Mucosa of descending colon (tissue), 3 donors: Measurements from ENCODE around the gene AP2A2. TPM values are rescaled to one million over a fixed set of nuclear protein-coding genes. Genes with fewer than 3 reads are reported as not detected.

Source experiments
- ATAC-seq: fragments of 200-7000 bp; cut with Tn5 transposase; one replicate; pipeline ENCODE4 v1.9.1; 2020; ENCODE audit warnings: mild to moderate bottlenecking, moderate library complexity
- DNase-seq, 3 donors: peaks; one replicate each; pipeline ENCODE4 v3.0.0-alpha.2; 2020
- H3K36me3 ChIP-seq: fragments of 200-600 bp; one replicate; pipeline ENCODE4 v1.8.0; 2021; ENCODE audit warnings: low read depth, mild to moderate bottlenecking
- H3K4me1 ChIP-seq: fragments of 200-600 bp; one replicate; pipeline ENCODE4 v1.8.0; 2021; ENCODE audit warnings: low read depth, mild to moderate bottlenecking
- H3K4me3 ChIP-seq: fragments of 200-600 bp; one replicate; pipeline ENCODE4 v1.8.0; 2021; ENCODE audit warnings: mild to moderate bottlenecking
- H3K9me3 ChIP-seq: fragments of 200-600 bp; one replicate; pipeline ENCODE4 v1.8.0; 2021; ENCODE audit warnings: mild to moderate bottlenecking
- intact Hi-C, 2 donors: fragments of 100-400 bp; cut with DNase I in 1 of 2; cut with micrococcal nuclease in 1 of 2; formaldehyde crosslinking; loops; one replicate each; pipeline versions ENCODE4 v1.11.0 to v1.11.1; 2022; cut with DNase I, micrococcal nuclease
- total RNA-seq, 3 donors: library from RNA; stranded (reverse); fragmentation: NEBNext Ultra II Directional in 2 of 3; extraction: Animal tissue kit (Norgen Biotek cat#: 25700) in 2 of 3; gene quantifications; one replicate each; pipeline versions ENCODE4 v1.2.1 to v1.2.4, GENCODE V29; 2021 to 2023
- TF ChIP-seq, protein P1 (sequence below): fragments of 200-600 bp; IDR thresholded peaks from one replicate; pipeline ENCODE4 v1.8.0; 2022; ENCODE audit warnings: antibody characterized with exemption, mild to moderate bottlenecking
- donor health status: DM: no; HTN: no; CAD: no; lungs with moderate emphysema.
- donor health status: DM: no; HTN: no; CAD: no.
- donor health status: DM: no; HTN: yes; CAD: no.

Gene AP2A2
- total RNA-seq, 3 donors from 2014 or later: 68.8 to 105 (median 99.5) TPM

DNA sequence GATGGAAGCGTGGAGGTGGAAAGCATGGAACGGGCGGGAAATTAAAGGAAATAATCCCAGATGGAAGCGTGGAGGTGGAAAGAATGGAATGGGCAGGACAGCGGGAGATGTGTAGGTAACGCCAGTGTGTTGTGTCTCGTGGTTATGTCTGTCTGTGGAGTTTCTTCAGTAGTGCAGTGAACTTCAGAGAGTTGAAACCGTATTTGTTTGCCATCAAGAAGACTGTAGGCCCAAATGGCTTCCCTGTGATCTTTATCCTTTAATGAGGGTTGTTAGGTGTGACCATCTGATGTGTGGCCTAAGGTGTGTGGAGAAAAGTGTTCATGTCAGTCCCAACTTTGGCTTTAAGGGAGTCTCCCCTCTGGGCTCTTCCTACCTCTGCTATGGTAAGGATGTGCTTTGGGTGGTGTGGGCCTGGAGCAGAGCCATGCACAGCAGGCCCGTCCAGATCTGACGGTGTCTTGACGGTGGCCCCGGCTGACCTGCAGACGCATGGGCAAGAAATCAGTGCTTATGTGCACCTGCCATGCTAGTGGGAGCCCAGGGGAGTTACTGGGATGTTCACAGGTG lies 39.6 kb downstream of the AP2A2 start:
- Histone ChIP-seq H3K36me3 (no peaks in the 10 kb centered on the region), H3K4me1 (no peaks in the 10 kb centered on the region), H3K9me3 (no peaks in the 10 kb centered on the region), H3K4me3 (no peak overlapping the region)
- intact Hi-C loops: no loop called here
- no peak for ATAC-seq
- TF ChIP-seq, protein P1, sequence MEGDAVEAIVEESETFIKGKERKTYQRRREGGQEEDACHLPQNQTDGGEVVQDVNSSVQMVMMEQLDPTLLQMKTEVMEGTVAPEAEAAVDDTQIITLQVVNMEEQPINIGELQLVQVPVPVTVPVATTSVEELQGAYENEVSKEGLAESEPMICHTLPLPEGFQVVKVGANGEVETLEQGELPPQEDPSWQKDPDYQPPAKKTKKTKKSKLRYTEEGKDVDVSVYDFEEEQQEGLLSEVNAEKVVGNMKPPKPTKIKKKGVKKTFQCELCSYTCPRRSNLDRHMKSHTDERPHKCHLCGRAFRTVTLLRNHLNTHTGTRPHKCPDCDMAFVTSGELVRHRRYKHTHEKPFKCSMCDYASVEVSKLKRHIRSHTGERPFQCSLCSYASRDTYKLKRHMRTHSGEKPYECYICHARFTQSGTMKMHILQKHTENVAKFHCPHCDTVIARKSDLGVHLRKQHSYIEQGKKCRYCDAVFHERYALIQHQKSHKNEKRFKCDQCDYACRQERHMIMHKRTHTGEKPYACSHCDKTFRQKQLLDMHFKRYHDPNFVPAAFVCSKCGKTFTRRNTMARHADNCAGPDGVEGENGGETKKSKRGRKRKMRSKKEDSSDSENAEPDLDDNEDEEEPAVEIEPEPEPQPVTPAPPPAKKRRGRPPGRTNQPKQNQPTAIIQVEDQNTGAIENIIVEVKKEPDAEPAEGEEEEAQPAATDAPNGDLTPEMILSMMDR: no peak
- DNase-seq: no peak

DNA sequence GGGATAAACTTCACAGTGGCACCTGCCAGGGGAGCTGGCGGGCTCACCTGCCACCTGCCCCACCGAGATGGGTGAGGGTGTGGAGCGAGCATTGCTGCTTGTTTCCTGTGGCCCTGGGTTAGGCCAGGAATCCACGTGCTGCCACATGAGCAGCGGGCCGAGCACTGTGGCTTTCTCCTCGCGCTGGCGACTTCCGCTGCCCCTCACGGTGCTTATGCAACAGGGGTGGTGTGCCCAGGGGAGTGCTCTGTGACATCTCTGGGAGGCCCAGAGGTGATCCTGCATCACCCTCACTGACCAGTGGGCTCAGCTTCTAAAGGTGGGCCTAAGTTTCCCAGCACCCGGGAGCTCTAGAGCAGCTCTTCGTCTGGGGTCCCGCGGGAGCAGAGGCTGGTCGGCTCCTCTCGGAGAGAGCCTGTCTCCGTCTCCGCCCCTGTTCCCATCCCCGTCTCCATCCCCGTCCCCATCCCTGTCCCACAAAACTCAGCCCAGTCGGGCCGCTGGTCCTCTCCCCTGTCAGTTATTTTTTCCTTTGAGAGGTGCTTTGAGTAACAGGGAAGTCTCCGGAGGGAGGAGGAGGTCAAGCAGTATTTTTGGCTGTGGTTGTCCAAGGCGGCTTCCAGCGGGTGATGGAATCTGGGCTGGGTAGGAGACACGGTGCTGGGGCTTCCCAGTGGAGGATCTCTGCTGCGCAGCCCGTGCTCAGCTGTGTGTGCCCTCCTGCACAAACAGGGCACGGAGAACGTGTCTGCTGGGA lies 42.5 kb downstream of the AP2A2 start:
- ATAC-seq: no peak
- no peak for DNase-seq
- Histone ChIP-seq H3K9me3 (no peaks in the 10 kb centered on the region), H3K4me3 (no peak overlapping the region), H3K36me3 (no peaks in the 10 kb centered on the region), H3K4me1 (no peaks in the 10 kb centered on the region)
- TF ChIP-seq, protein P1: no peak
- intact Hi-C loops: no loop called here

DNA sequence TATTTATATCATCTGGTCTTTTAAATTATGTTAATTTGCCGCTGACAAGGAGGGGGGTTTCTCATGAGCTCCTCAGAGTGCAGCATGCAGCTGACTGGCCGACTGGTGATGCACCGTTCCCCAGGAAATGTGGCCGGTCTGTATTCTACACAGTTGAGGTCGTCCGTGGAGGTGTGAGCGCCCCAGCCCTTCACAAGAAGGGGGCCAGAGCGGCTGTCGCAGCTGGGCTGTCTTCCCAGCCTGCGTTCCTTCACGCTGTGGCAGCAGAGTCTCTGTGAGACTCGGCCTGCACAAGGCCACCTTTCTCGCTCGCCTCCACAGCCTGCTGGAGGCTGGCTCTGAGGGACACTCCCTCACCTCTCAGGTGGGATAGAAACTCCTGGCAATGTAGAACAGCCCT lies 43.2 kb downstream of the AP2A2 start:
- Histone ChIP-seq H3K4me1 (no peaks in the 10 kb centered on the region), H3K36me3 (no peaks in the 10 kb centered on the region), H3K9me3 (no peaks in the 10 kb centered on the region), H3K4me3 (no peak overlapping the region)
- DNase-seq (no peak), ATAC-seq (no peak)
- TF ChIP-seq, protein P1: no peak
- intact Hi-C loops: no loop called here

DNA sequence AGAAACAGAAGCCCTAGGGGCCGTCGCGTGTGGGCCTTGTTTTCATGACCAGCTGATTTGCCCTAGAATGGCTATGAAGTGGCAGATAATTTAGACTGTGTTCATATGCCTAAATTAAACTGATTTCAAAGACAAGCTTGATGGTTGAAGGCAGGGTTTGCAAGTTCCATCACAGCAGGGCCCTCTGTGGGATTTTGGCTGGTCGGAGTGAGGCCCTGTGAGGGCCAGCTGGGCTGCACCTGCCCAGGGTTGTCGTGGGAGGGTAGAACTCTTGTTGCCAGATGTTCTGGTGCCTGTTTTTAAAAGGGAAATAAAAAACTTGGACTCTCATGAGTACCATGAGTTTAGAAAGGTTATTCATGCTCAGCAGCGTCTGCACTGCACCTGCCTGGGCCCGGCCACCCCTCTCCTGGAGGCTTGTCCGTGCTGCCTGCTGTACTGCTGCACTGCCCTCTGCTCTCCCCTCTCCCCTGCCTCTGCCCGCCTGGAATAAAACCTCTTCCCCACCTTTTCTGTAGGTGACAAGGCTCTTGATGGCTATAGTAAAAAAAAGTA lies 44.1 kb downstream of the AP2A2 start:
- DNase-seq (no peak), ATAC-seq (no peak)
- Histone ChIP-seq H3K4me1 (no peaks in the 10 kb centered on the region), H3K36me3 (no peaks in the 10 kb centered on the region), H3K4me3 (no peak overlapping the region), H3K9me3 (no peaks in the 10 kb centered on the region)
- TF ChIP-seq, protein P1: no peak
- intact Hi-C loops: no loop called here

DNA sequence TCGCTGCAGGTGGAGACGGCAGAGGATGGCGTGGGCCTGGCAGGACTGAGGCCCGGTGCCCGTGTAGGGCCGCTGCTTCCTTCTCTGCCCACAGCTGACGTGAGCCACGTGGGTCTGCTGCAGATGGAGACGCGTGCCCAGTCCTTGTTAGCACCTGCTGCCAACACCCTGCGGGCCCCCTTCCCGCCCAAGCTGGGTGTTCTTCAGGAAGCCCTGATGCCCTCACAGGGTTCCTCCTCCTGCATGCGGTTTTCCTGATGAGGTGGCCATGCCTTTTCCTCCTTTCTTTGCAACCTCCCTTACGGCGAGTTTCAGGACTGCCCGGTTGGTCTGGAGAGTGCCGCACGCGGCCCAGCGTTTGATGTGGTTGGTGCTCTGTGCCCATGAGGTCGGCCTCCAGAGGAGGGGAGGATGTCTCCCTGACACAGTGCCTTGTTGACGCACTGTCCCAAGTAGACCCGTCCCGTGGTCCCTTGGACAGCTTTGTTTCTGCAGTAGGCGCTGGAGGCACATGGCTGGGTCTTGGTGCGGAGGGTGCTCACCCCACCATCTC lies 44.7 kb downstream of the AP2A2 start:
- intact Hi-C loops: no loop called here
- no peaks in the 10 kb centered on the region for H3K4me1 ChIP-seq
- no peak for ATAC-seq
- no peaks in the 10 kb centered on the region for H3K36me3 ChIP-seq
- no peaks in the 10 kb centered on the region for H3K9me3 ChIP-seq
- no peak overlapping the region for H3K4me3 ChIP-seq
- TF ChIP-seq, protein P1: no peak
- DNase-seq: no peak
